GM10266 (cell line): ENCODE results near the gene GALNT17.

Experiments
- DNase-seq: peaks from one replicate; pipeline ENCODE4 v3.0.0; 2012; ENCODE audit errors: extremely low spot score
- TF ChIP-seq, protein P1 (sequence below): IDR thresholded peaks from 2 replicates; pipeline ENCODE4 v1.5.1; 2012; ENCODE audit warnings: mild to moderate bottlenecking, low read depth; ENCODE audit not compliant: control insufficient read depth, insufficient read depth; ENCODE audit errors: missing control alignments

The GALNT17 gene

DNA sequence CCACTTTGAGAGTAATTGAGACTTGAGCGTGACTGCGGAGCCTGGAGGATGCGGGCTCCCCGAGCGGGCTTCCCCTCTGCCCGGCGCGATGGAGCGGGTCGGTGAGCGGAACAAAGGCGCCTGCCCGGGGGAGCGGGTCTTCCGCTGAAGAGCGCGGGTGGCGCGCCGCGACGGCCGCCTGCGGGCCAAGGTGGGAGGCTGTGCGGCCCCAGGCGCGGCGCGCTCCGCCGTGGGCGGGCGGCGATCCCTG is at the start of gene GALNT17:
Gene GALNT17, plus strand, starts transcription at position 18 of the 250 bp plus-strand sequence.
- TF ChIP-seq, protein P1, sequence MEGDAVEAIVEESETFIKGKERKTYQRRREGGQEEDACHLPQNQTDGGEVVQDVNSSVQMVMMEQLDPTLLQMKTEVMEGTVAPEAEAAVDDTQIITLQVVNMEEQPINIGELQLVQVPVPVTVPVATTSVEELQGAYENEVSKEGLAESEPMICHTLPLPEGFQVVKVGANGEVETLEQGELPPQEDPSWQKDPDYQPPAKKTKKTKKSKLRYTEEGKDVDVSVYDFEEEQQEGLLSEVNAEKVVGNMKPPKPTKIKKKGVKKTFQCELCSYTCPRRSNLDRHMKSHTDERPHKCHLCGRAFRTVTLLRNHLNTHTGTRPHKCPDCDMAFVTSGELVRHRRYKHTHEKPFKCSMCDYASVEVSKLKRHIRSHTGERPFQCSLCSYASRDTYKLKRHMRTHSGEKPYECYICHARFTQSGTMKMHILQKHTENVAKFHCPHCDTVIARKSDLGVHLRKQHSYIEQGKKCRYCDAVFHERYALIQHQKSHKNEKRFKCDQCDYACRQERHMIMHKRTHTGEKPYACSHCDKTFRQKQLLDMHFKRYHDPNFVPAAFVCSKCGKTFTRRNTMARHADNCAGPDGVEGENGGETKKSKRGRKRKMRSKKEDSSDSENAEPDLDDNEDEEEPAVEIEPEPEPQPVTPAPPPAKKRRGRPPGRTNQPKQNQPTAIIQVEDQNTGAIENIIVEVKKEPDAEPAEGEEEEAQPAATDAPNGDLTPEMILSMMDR: no peak
- no peak for DNase-seq

DNA sequence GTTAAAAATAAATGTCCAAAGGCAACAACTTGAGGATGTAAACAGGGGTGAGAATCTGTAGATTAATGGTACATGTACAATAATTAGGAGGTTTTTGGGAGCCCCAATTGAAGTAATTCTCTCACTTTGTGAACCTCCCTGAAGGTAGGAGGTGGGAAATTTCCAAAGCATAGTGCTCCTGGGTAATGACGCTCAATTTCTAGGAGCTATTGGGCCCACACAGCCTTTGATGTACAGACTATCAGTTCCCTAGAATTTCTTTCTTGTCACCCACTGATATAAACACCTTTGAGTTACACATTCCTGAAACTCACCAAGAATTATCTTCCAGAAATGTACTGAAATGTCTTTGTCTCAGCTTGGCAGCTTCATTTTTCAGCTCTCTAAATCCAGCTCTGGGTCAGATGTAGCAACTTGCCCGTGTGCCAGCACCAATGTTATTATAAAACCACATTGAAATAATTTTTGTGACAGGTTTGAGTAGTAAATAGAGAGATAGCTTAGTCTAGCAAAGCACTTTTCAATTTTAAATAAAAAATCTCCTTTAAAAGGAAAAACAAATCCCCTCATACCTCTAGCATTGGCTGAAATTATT is 36.6 kb upstream of the GALNT17 start:
- TF ChIP-seq, protein P1: no peak
- no peak for DNase-seq

DNA sequence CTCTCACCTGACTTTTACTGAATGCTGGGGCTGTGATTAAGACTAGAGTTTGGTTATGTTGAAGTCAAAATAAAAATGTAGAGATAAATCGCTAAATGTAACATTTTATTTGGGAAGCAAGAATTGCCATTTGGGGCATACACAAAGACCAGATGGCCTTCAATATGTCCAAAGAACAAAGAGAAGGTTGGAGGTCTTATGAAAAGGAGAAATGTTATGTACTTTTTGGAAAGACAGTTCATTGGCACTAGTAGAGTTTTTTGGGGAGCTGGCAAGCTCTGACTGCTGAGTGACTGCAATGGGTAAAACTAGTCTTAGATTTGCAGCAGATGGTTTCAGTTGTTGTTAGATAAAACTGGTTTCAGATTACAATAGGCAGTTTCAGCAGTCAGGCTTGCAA is 35.6 kb upstream of the GALNT17 start:
- TF ChIP-seq, protein P1: no peak

DNA sequence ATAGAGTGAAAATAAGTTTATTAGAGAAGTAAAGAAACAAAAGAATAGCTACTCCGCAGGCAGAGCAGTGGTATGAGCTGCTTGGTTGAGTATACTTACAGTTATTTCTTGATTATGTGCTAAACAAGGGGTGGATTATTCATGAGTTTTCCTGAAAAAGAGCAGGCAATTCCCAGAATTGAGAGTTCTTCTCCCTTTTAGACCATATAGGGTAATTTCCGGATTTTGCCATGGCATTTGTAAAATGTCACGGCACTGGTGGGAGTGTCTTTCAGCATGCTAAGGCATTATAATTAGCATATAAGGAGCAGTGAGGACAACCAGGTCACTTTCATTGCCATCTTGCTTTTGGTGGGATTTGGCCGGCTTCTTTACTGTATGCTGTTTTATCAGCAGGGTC is 25.7 kb upstream of the GALNT17 start:
- DNase-seq: no peak
- TF ChIP-seq, protein P1: no peak

More for the DNA sequence above, 35.6 kb upstream of the GALNT17 start:
- DNase-seq: no peak

DNA sequence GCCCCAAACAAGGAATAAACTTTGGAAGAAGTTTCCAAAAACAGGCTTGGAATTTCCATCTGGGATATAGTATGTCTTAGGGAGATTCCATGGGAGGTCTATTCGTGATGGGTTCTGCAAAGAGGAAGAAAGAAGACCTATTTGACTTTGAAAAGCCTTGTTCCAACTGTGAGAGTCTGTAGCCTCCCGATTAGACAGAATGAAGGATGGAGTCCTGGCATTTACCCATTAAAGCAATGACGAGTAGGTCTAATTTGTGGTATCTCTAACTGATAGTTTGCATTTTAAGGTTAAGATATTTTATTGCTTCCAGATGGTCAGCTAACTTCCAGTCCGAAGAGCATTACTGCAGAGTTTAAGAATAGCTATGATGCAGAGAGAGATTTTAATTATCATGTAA is 19.5 kb upstream of the GALNT17 start:
- TF ChIP-seq, protein P1: no peak
- no peak for DNase-seq

DNA sequence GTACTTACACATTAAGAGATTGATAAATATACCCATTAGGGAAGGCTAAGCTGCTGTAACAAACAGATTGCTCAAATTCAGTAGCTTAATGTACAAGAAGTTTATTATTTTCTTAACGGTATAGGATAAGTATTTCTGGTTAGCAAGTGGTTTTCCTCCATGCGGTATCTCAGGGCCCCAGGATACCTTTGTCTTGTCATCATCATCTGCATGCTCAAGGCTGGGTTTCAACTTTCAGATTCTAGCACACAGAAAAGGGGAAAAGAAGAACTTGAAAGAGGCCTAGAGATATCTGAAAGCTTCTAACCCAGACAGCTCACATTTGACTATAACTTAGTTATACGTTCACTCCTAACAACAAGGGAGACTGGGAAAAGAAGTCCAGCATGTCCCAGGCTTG is 11.8 kb upstream of the GALNT17 start:
- TF ChIP-seq, protein P1: no peak

DNA sequence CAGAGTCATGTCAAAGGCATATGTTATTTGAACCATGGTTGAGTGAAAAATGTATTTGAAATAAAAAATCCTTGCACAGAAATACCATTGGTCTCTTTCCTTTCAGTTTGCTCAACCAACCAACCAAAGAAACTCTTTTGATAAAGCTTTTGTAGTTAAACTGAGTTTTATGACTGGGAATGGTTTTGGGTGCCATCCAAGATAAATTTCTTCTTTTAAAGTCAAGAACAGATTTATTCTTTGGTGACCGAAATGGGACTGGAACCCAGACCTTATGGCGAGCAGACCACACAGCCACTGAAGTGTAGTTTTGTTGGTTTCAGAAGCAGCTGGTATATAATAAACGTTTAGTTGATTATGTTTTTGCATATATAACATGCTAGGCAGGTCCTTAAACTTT is 2.8 kb upstream of the GALNT17 start:
- TF ChIP-seq, protein P1: no peak
- DNase-seq: no peak

More for the DNA sequence above, 11.8 kb upstream of the GALNT17 start:
- no peak for DNase-seq
